ENCODE measurements around the gene CHRNB1. TPM values are rescaled to one million over a fixed set of nuclear protein-coding genes. Genes with fewer than 3 reads are reported as not detected.

Gene CHRNB1
- total RNA-seq, 2 experiments from 2014 or later: 1.6 to 2.2 TPM

DNA sequence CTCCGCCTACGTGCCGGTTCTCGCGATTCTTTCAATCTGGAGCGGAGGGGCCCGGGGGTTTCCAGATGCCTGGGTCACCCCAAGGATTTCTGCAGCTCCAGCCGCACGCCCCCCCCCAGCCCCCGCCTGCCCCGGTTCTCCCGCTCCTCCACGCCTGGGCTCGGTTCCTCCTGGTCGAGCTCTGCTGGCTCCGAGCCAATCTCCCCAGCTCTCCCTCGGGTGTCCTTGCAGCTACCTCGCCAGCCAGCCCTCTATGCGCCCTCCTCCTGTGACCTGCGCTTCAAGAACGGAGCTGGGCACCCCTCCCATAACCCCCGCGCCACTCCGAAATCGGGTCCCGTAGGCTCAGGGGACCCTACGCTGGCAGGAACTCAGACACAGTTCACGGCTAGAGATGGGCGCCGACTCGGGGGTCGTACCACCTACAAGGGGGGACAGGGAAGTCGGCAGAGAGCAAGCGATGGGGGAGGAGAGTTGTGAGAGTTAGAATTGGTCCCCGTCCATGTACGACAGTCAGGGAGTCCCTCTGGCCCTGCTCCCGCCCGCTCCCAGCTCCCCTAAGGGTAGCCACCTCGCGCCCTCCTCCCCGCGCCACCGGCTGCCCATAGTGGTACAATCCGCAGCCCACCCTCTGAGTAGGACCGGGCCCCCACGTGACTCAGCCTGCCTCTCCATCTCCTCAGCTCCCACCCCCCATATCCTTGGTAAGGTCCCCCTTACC lies 4.6 kb upstream of the CHRNB1 start:
- H3K9me3 Mint-ChIP-seq: no peaks in the 10 kb centered on the region
- H3K27me3 Mint-ChIP-seq: peaks cover 62% of the 10 kb centered on the region
- Histone ChIP-seq H3K4me3 (ENCODE audit: low read length) (peak overlapping the region; percentile 31), H3K36me3 (ENCODE audit: insufficient read depth, low read length) (no peaks in the 10 kb centered on the region), H3K27ac (ENCODE audit: low read depth in 1 of 2, low read length in 2 of 2) (no peak overlapping the region), H3K9me3 (ENCODE audit: control insufficient read depth in 1 of 2, insufficient read depth in 1 of 2, low read length in 2 of 2) (peaks cover 0 to 16% of the 10 kb centered on the region in 2 experiments), H3K4me1 (ENCODE audit: insufficient read depth, low read length) (peaks cover 64% of the 10 kb centered on the region), H3K27me3 (ENCODE audit: control insufficient read depth in 1 of 2, insufficient read depth in 2 of 2, low read length in 2 of 2) (peaks cover 60 to 68% of the 10 kb centered on the region in 2 experiments)
- TF ChIP-seq, protein P1, sequence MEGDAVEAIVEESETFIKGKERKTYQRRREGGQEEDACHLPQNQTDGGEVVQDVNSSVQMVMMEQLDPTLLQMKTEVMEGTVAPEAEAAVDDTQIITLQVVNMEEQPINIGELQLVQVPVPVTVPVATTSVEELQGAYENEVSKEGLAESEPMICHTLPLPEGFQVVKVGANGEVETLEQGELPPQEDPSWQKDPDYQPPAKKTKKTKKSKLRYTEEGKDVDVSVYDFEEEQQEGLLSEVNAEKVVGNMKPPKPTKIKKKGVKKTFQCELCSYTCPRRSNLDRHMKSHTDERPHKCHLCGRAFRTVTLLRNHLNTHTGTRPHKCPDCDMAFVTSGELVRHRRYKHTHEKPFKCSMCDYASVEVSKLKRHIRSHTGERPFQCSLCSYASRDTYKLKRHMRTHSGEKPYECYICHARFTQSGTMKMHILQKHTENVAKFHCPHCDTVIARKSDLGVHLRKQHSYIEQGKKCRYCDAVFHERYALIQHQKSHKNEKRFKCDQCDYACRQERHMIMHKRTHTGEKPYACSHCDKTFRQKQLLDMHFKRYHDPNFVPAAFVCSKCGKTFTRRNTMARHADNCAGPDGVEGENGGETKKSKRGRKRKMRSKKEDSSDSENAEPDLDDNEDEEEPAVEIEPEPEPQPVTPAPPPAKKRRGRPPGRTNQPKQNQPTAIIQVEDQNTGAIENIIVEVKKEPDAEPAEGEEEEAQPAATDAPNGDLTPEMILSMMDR (IDR thresholded peaks at IDR 0.05): no peak
- ATAC-seq (ENCODE audit: poor library complexity) (no peak), DNase-seq (peak in 7 of 14 experiments; percentile 14 to 61 (median 34))
- POLR2A ChIA-PET: interaction anchor here (0.7 to 9.0 kb wide), 9 partner anchors 13 to 246 kb away, joined by 3 to 156 read pairs (median 5); partner anchors contain the start of genes POLR2A, SLC35G6, SOX15 and TP53
- H3K27ac Mint-ChIP-seq: peak overlapping the region; percentile 45
- intact Hi-C loops (cut with DNase I, micrococcal nuclease): no loop called here
- H3K36me3 Mint-ChIP-seq (ENCODE audit: low read depth): peaks cover 2% of the 10 kb centered on the region
- CTCF ChIA-PET: interaction anchor here (0.7 to 1.9 kb wide), 3 partner anchors 44 to 394 kb away, joined by 3 to 5 read pairs (median 3); partner anchors contain the start of gene POLR2A
- H3K4me1 Mint-ChIP-seq (ENCODE audit: low read depth): peaks cover 48% of the 10 kb centered on the region
- H3K4me3 Mint-ChIP-seq: peak overlapping the region; percentile 88

GRCh38 chr17:7440834-7441195 lies 4.0 kb upstream of the CHRNB1 start:
- Histone ChIP-seq H3K27ac (ENCODE audit: low read depth in 1 of 2, low read length in 2 of 2) (no peak overlapping the region), H3K4me1 (ENCODE audit: insufficient read depth, low read length) (peaks cover 65% of the 10 kb centered on the region), H3K4me3 (ENCODE audit: low read length) (no peak overlapping the region), H3K27me3 (ENCODE audit: control insufficient read depth in 1 of 2, insufficient read depth in 2 of 2, low read length in 2 of 2) (peaks cover 65 to 73% of the 10 kb centered on the region in 2 experiments), H3K9me3 (ENCODE audit: control insufficient read depth in 1 of 2, insufficient read depth in 1 of 2, low read length in 2 of 2) (peaks cover 0 to 21% of the 10 kb centered on the region in 2 experiments), H3K36me3 (ENCODE audit: insufficient read depth, low read length) (no peaks in the 10 kb centered on the region)
- Mint-ChIP-seq H3K27ac (no peak overlapping the region), H3K4me1 (ENCODE audit: low read depth) (peaks cover 51% of the 10 kb centered on the region), H3K36me3 (ENCODE audit: low read depth) (no peaks in the 10 kb centered on the region), H3K4me3 (peak overlapping the region; percentile 45), H3K27me3 (peaks cover 68% of the 10 kb centered on the region), H3K9me3 (no peaks in the 10 kb centered on the region)
- no peak for ATAC-seq (ENCODE audit: poor library complexity)
- TF ChIP-seq, protein P1 (IDR thresholded peaks at IDR 0.05): no peak
- DNase-seq: peak in 2 of 14 experiments; percentile 48 to 51
- ChIA-PET POLR2A (interaction anchor here (0.7 to 9.0 kb wide), 10 partner anchors 13 to 246 kb away, joined by 3 to 156 read pairs (median 6); partner anchors contain the start of genes ACAP1, POLR2A, SLC35G6 and SOX15), CTCF (interaction anchor here (0.7 to 1.9 kb wide), 3 partner anchors 44 to 395 kb away, joined by 3 to 5 read pairs (median 3); partner anchors contain the start of gene POLR2A)
- intact Hi-C loops (cut with DNase I, micrococcal nuclease): no loop called here

DNA sequence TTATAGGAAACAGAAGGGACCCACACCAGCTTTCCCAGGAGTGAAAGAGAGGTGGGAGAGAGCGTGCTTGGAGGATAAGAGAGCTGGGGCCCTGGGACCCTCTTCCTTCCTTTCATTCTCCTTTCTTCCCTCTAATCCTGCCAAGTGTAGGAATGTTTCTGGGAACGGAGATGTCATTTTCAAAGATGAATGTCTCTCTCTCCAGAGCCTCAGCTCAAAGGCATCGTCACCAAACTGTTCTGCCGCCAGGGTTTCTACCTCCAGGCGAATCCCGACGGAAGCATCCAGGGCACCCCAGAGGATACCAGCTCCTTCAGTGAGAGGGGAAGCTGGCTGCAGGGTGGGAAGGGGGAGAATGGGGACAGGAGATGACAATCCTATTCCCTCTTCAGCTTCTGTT lies 3.6 kb upstream of the CHRNB1 start:
- no peak for ATAC-seq (ENCODE audit: poor library complexity)
- Mint-ChIP-seq H3K4me1 (ENCODE audit: low read depth) (peaks cover 51% of the 10 kb centered on the region), H3K36me3 (ENCODE audit: low read depth) (no peaks in the 10 kb centered on the region), H3K27me3 (peaks cover 72% of the 10 kb centered on the region), H3K27ac (no peak overlapping the region), H3K9me3 (no peaks in the 10 kb centered on the region), H3K4me3 (no peak overlapping the region)
- Histone ChIP-seq H3K36me3 (ENCODE audit: insufficient read depth, low read length) (no peaks in the 10 kb centered on the region), H3K9me3 (ENCODE audit: control insufficient read depth in 1 of 2, insufficient read depth in 1 of 2, low read length in 2 of 2) (peaks cover 0 to 23% of the 10 kb centered on the region in 2 experiments), H3K27ac (ENCODE audit: low read depth in 1 of 2, low read length in 2 of 2) (no peak overlapping the region), H3K4me1 (ENCODE audit: insufficient read depth, low read length) (peaks cover 65% of the 10 kb centered on the region), H3K27me3 (ENCODE audit: control insufficient read depth in 1 of 2, insufficient read depth in 2 of 2, low read length in 2 of 2) (peaks cover 70 to 77% of the 10 kb centered on the region in 2 experiments), H3K4me3 (ENCODE audit: low read length) (no peak overlapping the region)
- CTCF ChIA-PET: interaction anchor here (1.4 kb wide), 1 partner anchor 395 kb away, joined by 3 read pairs; no protein-coding TSS in a partner anchor
- TF ChIP-seq, protein P1 (IDR thresholded peaks at IDR 0.05): no peak
- POLR2A ChIA-PET: interaction anchor here (0.9 to 9.0 kb wide), 8 partner anchors 15 to 245 kb away, joined by 3 to 156 read pairs (median 8); partner anchors contain the start of genes ACAP1, POLR2A, SLC35G6 and SOX15
- DNase-seq: no peak
- intact Hi-C loops (cut with DNase I, micrococcal nuclease): no loop called here
